Breast epithelium (tissue), 3 donors: ENCODE results near the gene VWC2L.

ENCODE experiments used
- POLR2A ChIP-seq: fragments of 450-650 bp; IDR thresholded peaks from one replicate; pipeline ENCODE4 v1.6.1; 2016; ENCODE audit warnings: antibody characterized with exemption, mild to moderate bottlenecking, moderate library complexity
- POLR2AphosphoS5 ChIP-seq, 3 donors: sonication (generic); formaldehyde crosslinking; IDR thresholded peaks; one replicate each; pipeline ENCODE4 v1.6.1; 2017; ENCODE audit warnings: antibody characterized with exemption in 3 of 3
- TF ChIP-seq, protein P1 (sequence below), 3 donors: fragments of 450-650 bp; IDR thresholded peaks; one replicate each; pipeline ENCODE4 v1.5.1; 2016 to 2017; ENCODE audit warnings: antibody characterized with exemption in 3 of 3, mild to moderate bottlenecking in 3 of 3, moderate library complexity in 3 of 3

DNA sequence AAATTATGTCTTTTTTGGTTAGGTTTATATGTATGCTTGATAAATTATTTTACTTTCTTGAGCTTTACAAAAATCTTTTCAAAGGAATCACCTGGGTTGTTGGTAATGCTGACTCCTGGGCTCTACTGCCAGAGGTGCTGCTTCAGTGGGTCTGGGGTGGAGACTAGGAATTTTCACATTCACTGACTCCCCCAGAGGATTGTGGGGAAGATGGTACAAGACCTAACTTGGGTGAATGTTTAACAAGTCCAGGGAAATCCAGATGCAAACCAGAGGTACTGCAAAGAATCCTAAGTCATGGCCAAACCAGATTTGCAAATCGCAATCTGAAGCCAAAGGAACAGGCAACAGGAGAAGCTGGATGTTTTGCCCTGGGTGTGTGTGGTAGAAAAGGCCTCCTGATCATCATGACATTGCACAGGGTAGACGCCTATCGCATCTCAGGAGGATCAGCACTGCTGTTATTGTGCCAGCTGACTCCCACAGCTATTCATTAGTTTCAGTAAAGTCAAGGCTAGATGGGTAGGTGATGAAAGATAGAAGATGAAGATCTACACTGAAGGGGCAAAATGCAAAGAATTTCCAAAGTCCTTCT is 213.4 kb downstream of the VWC2L start:
- TF ChIP-seq, protein P1, sequence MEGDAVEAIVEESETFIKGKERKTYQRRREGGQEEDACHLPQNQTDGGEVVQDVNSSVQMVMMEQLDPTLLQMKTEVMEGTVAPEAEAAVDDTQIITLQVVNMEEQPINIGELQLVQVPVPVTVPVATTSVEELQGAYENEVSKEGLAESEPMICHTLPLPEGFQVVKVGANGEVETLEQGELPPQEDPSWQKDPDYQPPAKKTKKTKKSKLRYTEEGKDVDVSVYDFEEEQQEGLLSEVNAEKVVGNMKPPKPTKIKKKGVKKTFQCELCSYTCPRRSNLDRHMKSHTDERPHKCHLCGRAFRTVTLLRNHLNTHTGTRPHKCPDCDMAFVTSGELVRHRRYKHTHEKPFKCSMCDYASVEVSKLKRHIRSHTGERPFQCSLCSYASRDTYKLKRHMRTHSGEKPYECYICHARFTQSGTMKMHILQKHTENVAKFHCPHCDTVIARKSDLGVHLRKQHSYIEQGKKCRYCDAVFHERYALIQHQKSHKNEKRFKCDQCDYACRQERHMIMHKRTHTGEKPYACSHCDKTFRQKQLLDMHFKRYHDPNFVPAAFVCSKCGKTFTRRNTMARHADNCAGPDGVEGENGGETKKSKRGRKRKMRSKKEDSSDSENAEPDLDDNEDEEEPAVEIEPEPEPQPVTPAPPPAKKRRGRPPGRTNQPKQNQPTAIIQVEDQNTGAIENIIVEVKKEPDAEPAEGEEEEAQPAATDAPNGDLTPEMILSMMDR (IDR thresholded peaks at IDR 0.05), result no peak
- TF ChIP-seq POLR2AphosphoS5 (IDR thresholded peaks at IDR 0.05) (no peak), POLR2A (no peak)
